Esophagus muscularis mucosa (tissue), 4 donors: ENCODE measurements around the gene SNED1. TPM values are rescaled to one million over a fixed set of nuclear protein-coding genes. Genes with fewer than 3 reads are reported as not detected.

Experiments used
- DNase-seq: peaks from one replicate; pipeline ENCODE4 v3.0.0-alpha.2; 2017; ENCODE audit errors: extremely low spot score
- H3K27ac ChIP-seq, 4 donors: fragments of 200-600 bp; sonication (generic); replicated peaks in 1 of 4; 1 replicate in 3 of 4; 2 replicates in 1 of 4; pipeline ENCODE4 v1.5.1; 2016 to 2019; ENCODE audit warnings: mild to moderate bottlenecking in 1 of 4
- H3K27me3 ChIP-seq, 4 donors: fragments of 200-600 bp; sonication (generic); one replicate each; pipeline versions ENCODE4 v1.5.1 to v1.6.0; 2016 to 2019
- H3K36me3 ChIP-seq, 4 donors: fragments of 200-600 bp; sonication (generic); one replicate each; pipeline ENCODE4 v1.5.1; 2016 to 2019
- H3K4me1 ChIP-seq, 4 donors: fragments of 200-600 bp; sonication (generic); one replicate each; pipeline ENCODE4 v1.5.1; 2016 to 2019
- H3K4me3 ChIP-seq, 4 donors: fragments of 200-600 bp; sonication (generic); 1 replicate in 2 of 4; 2 replicates in 2 of 4; pipeline ENCODE4 v1.5.1; 2016 to 2019; ENCODE audit warnings: mild to moderate bottlenecking in 4 of 4, moderate library complexity in 1 of 4
- H3K9me3 ChIP-seq, 4 donors: fragments of 200-600 bp; sonication (generic); 1 replicate in 3 of 4; 2 replicates in 1 of 4; pipeline ENCODE4 v1.5.1; 2016 to 2019
- EP300 ChIP-seq: sonication (generic); formaldehyde crosslinking; IDR thresholded peaks from one replicate; pipeline ENCODE4 v1.6.1; 2017; ENCODE audit warnings: antibody characterized with exemption
- POLR2A ChIP-seq: fragments of 450-650 bp; IDR thresholded peaks from one replicate; pipeline ENCODE4 v1.6.1; 2017; ENCODE audit warnings: antibody characterized with exemption, moderate library complexity, mild to moderate bottlenecking, low read depth
- POLR2AphosphoS5 ChIP-seq, 2 donors: sonication (generic); formaldehyde crosslinking; IDR thresholded peaks; one replicate each; pipeline ENCODE4 v1.6.1; 2017; ENCODE audit warnings: antibody characterized with exemption in 2 of 2
- WGBS: methylation state at CpG from one replicate; pipeline ENCODE4 v1.1.5; 2018; 5-methylcytosine and 5-hydroxymethylcytosine counted together
- intact Hi-C: fragments of 100-400 bp; cut with DNase I; formaldehyde crosslinking; loops from one replicate; pipeline ENCODE4 v1.15.1; 2023
- total RNA-seq, 4 donors: library from RNA; depleted of rRNA; stranded (reverse); fragments of >200 nt; gene quantifications; one replicate each; pipeline versions ENCODE4 v1.1.0 to v1.2.1, GENCODE V29; 2016
- TF ChIP-seq, protein P1 (sequence below), 3 experiments: fragments of 200-600 bp in 2 of 3; fragments of 450-650 bp in 1 of 3; sonication (generic) in 2 of 3; IDR thresholded peaks; one replicate each; pipeline ENCODE4 v1.5.1; 2017 to 2019; ENCODE audit warnings: antibody characterized with exemption in 3 of 3, mild to moderate bottlenecking in 2 of 3, moderate library complexity in 1 of 3

Gene SNED1
- total RNA-seq, 4 donors from 2014 or later = 7.3 to 14.1 (median 11.6) TPM

DNA sequence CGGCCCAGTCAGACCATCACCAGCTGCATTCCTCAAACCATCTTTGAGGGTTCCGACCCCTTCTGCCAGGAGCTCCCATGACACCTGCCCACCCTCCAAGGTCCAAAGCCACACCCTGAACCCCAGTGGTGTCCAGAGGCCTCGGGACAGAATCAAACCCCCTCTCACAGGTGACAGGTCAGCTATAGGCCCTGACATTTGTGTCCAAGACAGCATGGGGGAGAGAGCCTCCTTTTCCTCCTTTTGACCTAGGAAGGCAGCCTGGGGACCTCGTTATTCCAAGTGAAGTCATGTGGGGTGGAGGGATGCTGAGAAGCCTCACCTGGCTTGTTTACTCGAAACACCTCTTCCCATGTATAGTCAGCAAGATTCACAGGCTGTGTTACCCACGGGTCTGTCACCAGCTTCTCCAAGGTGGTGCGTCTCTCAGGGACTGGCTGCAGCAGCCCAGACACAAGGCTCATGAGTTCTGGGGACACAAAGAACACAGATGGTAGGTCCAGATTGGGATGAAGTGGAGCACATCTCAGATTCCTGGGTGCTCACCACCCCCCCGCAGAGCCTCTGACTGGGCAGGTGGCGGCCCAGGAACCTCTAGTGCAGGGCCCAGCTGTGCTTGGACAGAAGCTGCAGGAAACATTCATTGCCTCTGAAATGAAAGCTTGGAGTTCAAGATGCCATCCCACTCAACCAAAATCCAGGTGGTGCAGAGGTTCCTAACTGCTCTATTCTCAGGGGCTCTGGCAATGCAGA lies 108.8 kb downstream of the SNED1 start:
- intact Hi-C loops = no loop called here
- Histone ChIP-seq H3K27me3 (no peaks in the 10 kb centered on the region), H3K27ac (no peak overlapping the region), H3K36me3 (no peaks in the 10 kb centered on the region), H3K4me1 (peaks cover 7 to 12% (median 9%) of the 10 kb centered on the region in 4 donors), H3K9me3 (no peaks in the 10 kb centered on the region), H3K4me3 (no peak overlapping the region)
- DNase-seq = no peak
- WGBS = 91% methylated on average over 7 of the region's 9 CpGs
- TF ChIP-seq, protein P1, sequence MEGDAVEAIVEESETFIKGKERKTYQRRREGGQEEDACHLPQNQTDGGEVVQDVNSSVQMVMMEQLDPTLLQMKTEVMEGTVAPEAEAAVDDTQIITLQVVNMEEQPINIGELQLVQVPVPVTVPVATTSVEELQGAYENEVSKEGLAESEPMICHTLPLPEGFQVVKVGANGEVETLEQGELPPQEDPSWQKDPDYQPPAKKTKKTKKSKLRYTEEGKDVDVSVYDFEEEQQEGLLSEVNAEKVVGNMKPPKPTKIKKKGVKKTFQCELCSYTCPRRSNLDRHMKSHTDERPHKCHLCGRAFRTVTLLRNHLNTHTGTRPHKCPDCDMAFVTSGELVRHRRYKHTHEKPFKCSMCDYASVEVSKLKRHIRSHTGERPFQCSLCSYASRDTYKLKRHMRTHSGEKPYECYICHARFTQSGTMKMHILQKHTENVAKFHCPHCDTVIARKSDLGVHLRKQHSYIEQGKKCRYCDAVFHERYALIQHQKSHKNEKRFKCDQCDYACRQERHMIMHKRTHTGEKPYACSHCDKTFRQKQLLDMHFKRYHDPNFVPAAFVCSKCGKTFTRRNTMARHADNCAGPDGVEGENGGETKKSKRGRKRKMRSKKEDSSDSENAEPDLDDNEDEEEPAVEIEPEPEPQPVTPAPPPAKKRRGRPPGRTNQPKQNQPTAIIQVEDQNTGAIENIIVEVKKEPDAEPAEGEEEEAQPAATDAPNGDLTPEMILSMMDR (IDR thresholded peaks at IDR 0.05) = no peak
- no peak for TF ChIP-seq POLR2A
- no peak for TF ChIP-seq EP300
- no peak for TF ChIP-seq POLR2AphosphoS5 (IDR thresholded peaks at IDR 0.05)

DNA sequence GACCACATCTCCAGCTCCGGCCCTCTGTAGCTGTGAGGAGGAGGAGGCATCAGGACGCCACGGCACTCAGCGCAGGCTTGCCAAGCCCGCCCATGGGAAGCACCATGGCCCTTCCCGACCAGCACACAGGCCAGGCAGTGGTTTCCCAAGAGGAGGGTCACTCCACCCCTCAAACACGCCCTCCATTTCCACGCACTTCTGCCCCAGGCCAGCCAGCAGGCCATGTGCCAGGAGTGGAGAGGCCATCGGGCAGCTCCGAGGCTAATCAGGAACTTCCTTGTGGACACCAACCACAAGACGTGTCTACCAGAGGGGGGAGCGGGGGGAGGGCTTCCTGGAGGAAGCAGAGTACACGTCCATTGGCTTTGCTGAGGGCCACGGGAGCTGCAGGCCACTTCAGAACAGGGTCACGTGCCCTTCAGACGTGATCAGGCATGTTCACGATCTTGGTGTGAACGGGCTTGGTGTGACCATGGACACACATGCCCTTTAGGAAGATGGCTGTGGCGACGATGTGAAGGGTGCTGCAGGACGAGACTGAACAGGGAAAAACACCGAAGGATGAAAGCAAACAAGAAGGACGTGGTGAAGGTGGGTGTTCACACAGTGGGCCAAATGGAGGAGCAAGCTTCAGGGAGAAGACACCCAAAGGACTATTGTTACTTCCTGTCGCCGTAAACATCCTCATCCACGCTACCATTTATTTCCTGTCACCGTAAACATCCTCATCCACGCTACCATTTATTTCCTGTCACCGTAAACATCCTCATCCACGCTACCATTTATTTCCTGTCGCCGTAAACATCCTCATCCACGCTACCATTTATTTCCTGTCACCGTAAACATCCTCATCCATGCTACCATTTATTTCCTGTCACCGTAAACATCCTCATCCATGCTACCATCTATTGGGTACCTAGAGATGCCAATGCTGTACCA lies 110.1 kb downstream of the SNED1 start:
- intact Hi-C loops = no loop called here
- no peaks in the 10 kb centered on the region for H3K9me3 ChIP-seq
- H3K27ac ChIP-seq = no peak overlapping the region
- H3K4me1 ChIP-seq = peaks cover 0 to 3% (median under 1%) of the 10 kb centered on the region in 4 donors
- DNase-seq = no peak
- no peaks in the 10 kb centered on the region for H3K27me3 ChIP-seq
- 82% methylated on average over 30 of the region's 35 CpGs for WGBS
- H3K36me3 ChIP-seq = no peaks in the 10 kb centered on the region
- TF ChIP-seq, protein P1 (IDR thresholded peaks at IDR 0.05) = no peak
- no peak for TF ChIP-seq POLR2AphosphoS5 (IDR thresholded peaks at IDR 0.05)
- no peak for TF ChIP-seq POLR2A
- no peak for TF ChIP-seq EP300
- no peak overlapping the region for H3K4me3 ChIP-seq

DNA sequence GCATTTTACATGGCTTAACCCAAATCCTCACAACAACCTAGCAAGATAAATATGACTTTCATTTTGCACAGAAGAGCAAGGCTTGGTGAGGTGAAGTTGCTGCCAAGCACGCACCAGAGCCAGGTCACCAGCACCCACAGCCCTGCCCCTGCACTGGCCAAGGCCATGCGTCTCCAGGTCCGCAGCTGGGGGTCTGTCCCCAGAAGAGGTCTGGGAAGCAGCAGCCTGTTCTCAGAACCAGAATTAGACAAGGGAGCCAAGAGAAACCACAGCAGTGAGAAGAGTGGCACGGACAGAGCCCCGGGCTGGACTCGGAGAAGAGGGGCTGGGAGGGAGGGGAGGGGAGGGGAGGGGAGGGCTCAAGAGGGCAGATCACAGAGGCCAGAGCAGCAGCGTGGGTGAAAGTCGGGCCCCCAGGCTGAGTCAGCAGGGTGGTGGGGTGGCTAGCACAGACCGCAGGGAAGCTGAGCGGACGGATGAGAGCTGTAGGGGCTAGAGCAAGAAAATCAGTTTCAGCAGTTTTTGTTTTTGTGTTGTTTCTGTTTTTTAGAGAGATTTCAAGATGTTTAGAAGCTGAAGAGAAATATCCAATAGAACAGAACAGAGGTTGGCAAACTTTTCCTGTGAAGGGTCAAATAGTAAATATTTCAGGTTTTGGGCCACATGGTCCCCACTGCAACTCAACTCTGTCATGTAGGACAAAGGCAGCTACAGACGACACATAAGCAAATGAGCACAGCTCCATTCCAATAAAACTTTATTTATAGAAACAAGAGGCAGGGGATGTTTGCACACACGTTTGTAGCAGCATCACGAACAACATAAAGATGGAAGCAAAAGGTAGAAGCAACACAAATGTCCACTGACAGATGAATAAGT lies 111.0 kb downstream of the SNED1 start:
- no peaks in the 10 kb centered on the region for H3K9me3 ChIP-seq
- no peak overlapping the region for H3K4me3 ChIP-seq
- intact Hi-C loops = no loop called here
- no peaks in the 10 kb centered on the region for H3K27me3 ChIP-seq
- no peak for TF ChIP-seq POLR2A
- TF ChIP-seq, protein P1 (IDR thresholded peaks at IDR 0.05) = no peak
- TF ChIP-seq POLR2AphosphoS5 (IDR thresholded peaks at IDR 0.05) = no peak
- no peak for TF ChIP-seq EP300
- no peaks in the 10 kb centered on the region for H3K4me1 ChIP-seq
- WGBS = 82% methylated on average over 13 of the region's 14 CpGs
- no peak for DNase-seq
- no peaks in the 10 kb centered on the region for H3K36me3 ChIP-seq
- no peak overlapping the region for H3K27ac ChIP-seq

DNA sequence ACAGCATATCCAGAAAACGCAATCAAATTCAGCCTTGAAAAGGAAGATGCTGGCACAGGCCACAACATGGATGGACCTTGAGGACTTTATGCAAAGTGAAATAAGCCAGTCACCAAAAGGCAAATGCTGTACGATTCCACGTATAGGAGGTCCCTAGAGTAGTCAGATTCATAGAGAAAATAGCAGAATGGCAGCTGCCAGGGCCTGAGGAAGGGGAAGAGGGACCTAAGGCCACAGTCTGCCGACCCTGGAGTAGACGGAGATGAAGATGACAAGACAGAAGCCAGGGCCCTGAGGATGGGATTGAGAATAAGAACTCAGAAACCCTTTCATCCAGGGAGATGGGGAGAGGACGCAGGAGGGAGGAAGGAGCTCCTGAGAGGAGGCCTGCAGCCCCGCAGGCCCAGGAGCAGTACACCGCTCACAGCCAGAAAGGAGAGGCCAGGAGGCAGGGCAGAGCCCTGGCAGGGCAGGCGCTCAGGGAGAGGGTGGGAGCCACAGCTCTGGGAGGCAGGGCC lies 111.7 kb downstream of the SNED1 start:
- Histone ChIP-seq H3K27ac (no peak overlapping the region), H3K9me3 (no peaks in the 10 kb centered on the region), H3K36me3 (peaks cover 0 to 4% (median 0%) of the 10 kb centered on the region in 4 donors), H3K4me1 (no peaks in the 10 kb centered on the region), H3K27me3 (no peaks in the 10 kb centered on the region), H3K4me3 (no peak overlapping the region)
- intact Hi-C loops = no loop called here
- 88% methylated on average over 9 of the region's 9 CpGs for WGBS
- DNase-seq = no peak
- TF ChIP-seq EP300 = no peak
- TF ChIP-seq POLR2A = no peak
- TF ChIP-seq, protein P1 (IDR thresholded peaks at IDR 0.05) = no peak
- TF ChIP-seq POLR2AphosphoS5 (IDR thresholded peaks at IDR 0.05) = no peak
